ENCODE data around the gene BAHCC1. TPM values are rescaled to one million over a fixed set of nuclear protein-coding genes. Genes with fewer than 3 reads are reported as not detected.
"Not testable (repeated sequence)": the region's sequence is repeated elsewhere in the genome, so short reads cannot be mapped to it uniquely, and the experiment has no call there.

Gene BAHCC1
- total RNA-seq, 1 donor from 2014 or later, result 0.05 TPM

DNA sequence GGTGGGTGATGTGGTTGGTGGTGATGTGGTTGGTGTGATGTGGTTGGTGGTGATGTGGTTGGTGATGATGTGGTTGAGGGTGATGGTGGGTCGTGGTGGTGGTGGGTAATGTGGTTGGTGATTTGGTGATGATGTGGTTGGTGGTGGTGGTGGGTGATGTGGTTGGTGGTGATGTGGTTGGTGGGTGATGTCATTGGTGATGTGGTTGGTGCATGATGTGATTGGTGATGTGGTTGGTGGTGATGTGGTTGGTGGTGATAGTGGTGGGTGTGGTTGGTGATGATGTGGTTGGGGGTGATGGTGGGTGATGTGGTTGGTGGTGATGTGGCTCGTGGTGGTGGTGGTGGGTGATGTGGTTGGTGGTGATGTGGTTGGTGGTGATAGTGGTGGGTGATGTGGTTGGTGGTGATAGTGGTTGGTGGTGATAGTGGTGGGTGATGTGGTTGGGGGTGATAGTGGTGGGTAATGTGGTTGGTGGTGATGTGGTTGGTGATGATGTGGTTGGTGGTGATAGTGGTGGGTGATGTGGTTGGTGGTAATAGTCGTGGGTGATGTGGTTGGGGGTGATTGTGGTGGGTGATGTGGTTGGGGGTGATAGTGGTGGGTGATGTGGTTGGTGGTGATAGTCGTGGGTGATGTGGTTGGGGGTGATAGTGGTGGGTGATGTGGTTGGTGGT, 30.6 kb downstream of the BAHCC1 start:
- intact Hi-C loops (cut with micrococcal nuclease), result not testable (repeated sequence)

DNA sequence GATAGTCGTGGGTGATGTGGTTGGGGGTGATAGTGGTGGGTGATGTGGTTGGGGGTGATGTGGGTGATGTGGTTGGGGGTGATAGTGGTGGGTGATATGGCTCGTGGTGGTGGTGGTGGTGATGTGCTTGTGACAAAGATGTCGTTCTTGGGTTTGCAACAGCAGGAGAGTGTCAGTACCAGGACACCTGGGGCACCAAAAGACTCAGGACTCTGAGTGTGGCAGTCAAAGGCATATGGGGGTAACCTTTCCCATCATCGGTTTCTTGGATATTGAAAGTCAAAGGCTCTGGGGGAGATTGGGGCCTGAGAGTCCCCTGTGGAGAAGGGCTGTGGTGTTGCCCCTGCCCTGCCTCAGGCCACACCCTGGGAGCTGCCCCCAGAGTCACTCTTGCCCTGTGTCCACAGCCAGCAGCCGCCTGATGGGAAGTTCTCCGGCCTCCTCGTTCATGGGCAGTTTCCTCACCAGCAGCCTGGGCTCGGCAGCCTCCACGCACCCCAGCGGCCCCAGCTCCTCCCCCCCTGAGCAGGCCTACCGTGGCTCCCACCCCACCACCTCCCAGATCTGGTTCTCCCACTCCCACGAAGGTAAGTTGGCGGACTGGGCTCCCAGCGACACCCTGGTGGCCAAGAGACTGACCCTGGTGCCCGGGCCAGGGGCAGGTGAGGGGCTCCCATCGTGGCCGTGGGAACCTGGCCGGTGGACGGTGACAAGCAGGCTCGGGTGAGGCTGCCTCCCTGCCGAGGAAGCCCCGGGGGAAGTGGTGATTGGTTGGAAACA, 31.3 kb downstream of the BAHCC1 start:
- intact Hi-C loops (cut with micrococcal nuclease), result no loop called here

DNA sequence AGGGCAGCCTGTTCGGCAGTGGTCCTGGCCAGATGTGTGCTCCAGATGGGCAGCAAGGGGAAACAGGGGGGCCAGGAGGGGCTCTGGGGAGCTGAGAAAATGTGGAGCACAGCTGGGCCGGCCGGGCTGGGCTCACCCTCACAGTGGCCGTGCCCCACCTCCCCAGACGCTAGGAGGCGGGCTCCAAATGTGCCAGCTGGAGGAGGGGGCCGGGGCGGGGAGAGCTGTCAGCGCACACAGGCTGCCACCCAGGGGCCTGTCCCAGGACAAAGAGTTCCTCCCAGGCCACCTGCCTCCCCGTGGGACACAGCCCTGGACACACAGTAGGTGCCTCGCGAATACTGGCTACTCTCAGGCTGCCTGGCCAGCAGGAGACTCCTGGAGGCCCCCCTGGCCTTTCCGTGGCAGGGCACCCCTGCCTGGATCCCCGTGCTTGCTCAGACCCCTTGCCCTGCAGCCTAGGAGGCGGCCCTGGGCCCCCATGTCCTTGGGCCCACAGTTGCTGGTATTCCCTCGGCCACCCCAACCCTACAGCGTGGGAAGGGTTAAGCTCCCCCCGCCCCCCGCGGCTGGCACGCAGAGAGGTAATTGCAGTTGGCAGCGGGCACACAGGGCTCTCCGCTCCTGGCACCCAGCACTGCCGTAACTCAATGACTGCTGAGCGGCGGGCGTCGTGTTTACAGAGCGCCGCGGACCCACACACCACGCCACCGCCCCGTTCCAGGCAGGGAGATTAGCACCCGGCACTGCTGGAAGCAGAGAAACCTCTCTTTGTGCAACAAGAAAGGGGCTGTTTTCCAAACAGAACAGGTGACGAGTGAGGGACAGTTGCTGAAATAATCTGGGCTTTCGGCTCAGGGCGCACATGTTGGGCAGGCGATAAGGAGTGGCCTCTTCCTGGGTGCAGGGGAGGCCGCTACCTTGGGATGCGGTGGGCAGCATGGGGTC, 32.2 kb downstream of the BAHCC1 start:
- intact Hi-C loops (cut with micrococcal nuclease), result loop anchor here (2.0 kb wide), 1 partner anchor 33 kb away; the partner anchor contains the start of gene BAHCC1

DNA sequence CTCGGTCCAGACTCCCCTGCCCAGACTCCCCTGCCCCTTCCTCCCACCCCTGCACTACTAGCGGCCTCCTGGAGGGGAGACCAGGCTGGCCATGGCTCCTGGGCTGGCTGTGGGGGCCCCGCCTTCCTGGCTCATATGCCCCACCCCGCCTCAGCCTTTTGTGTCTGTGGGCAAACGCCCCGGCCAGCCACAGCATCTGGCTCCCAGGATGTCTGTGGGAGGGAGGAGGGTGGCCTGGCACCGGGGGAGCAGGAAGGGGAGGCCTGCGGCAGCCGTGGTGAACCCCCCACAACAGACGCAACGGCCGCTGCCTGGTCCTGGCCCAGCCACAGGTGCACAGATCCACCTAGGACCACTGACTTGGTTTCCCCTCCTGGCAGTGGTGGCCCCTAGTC, 32.9 kb downstream of the BAHCC1 start:
- intact Hi-C loops (cut with micrococcal nuclease), result loop anchor here (2.0 kb wide), 1 partner anchor 33 kb away; the partner anchor contains the start of gene BAHCC1

DNA sequence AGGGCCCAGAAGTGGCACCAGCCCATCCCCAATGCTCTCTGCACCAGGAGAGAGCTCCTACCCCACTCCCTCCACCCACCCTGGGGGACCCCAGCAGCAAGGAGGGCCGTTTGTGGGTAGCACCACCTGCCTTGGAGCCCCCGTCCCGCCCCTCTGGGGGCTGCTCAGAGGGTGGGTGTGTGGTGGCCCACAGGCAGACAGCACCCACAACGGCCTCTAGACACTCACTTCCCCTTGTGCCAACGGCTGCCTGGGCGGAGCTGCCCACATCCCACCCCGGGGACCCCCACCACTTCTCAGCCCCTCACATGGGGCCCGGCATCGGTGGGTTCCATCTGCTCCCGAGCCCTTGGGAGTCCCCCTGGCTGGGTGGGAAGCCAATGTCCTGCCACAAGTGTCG, 33.3 kb downstream of the BAHCC1 start:
- intact Hi-C loops (cut with micrococcal nuclease), result loop anchor here (2.0 kb wide), 1 partner anchor 34 kb away; the partner anchor contains the start of gene BAHCC1

DNA sequence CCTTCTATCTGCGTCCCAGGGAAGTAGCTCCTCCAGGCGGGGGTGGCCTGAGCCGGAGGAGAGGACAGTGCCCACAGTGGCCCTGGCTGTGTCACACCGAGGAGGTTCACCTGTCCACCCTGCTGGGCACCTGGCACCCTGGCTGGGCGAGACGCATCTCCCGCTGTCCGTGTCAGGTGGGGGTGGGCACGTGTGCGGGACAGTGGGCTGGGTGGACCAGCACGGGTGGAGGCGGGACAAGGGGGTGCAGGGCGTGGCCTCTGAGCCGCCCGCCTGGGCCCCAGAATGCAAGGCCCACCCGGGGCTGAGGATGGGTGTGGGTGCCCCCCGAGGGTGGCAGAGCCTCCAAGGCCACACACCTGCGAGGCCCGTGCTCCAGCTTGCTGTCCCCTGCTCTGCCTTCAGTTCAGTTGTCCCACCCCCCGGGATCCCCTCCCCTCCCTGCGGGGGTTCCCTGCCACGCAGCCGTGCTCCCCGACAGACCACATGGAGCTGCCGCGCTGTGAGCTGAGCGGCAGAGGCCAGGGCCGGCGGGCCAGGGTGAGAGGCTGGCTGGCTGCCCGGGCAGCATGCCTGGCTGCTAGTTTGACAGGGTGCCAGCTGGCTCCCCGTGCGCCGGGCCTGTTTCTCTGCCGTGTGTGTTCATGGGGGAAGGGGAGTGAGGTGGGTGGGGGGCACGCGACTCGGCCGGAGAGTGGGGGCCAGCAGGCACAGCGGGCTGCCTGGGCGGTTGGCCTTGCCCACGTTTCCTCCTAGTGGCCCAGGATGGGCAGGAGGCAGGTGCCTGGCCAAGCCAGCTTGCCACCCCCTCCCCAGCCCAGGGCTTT, 33.9 kb downstream of the BAHCC1 start:
- intact Hi-C loops (cut with micrococcal nuclease), result loop anchor here (2.0 kb wide), 1 partner anchor 34 kb away; the partner anchor contains the start of gene BAHCC1

DNA sequence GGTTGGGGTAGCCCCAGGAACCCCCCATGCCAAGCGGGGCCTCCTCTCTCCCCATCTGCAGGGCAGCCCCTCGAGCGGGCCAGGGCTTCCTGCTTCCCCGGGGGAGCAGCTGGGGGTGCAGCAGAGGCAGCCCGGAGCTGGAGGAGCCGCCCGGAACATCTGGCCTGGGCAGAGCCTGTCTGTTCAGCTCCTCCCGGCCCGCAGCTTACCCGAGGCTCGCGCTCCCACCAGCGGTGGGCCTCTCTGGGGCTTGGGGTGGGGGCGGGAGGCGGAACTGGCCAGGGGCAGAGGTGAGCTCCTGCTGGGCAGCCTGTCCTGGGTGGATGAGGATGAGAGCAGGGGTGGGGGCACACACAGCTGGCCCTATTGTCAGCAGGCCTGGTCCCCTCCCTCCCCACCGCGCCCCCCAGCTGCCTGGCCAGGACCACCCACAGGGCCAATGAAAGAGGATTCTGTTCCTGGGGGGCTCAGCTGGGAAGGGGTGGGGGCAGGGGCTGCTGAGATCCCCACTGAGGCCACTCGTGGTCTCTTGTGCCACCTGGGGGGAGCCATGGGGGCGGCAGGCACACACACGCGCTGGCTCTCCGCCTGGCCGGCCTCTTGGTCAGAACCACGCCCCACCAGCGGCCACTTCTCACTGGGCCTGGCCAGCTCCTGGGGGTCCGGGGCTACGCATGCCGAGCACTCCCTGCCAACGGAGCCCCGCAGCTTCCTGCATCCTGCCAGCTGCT, 34.7 kb downstream of the BAHCC1 start:
- intact Hi-C loops (cut with micrococcal nuclease), result loop anchor here (2.0 kb wide), 1 partner anchor 35 kb away; the partner anchor contains the start of gene BAHCC1

DNA sequence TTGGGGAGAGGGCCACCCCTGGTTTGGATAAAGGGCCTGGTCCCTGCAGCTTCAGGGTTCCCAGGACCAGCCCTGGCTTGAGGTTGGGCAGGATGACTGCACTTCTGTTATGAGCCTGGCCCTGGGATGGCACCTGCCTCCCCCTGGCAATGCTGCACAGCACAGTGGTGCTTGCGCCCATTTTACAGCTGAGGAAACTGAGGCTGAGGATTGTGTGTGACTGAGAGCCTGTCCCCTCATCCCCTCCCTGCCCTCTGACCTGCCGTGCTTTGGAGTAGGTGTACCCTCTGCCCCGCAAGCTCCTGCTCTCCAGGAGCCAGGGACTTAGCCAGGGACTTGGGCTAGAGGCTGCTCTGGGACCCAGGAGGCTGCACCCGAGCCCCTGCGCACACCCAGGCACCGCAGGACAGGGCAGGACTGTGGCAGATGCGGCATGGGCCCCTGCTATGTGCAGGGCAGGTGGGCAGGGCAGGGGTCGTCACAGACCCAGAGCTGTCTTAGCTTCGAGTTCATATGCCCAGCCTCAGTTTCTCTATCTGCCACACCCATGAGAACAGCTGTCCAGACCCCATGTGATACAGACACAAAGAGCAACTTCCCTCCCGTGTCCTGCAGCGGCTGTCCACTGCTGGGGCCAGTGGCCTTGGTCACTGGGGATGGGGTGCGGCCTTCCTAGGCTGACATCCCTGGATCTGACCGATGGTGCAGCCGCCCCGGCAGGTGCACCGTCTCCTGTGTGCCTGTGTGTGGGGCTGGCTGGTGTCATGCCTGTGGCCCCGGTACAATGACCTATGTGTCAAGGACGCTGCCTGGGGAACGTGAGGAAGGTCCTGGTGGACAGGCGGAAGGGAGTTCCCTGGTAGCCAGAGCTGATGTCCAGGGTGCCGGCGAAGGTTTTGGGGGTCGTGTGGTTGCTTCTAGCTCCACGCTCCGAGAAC, 36.6 kb downstream of the BAHCC1 start:
- intact Hi-C loops (cut with micrococcal nuclease), result no loop called here

DNA sequence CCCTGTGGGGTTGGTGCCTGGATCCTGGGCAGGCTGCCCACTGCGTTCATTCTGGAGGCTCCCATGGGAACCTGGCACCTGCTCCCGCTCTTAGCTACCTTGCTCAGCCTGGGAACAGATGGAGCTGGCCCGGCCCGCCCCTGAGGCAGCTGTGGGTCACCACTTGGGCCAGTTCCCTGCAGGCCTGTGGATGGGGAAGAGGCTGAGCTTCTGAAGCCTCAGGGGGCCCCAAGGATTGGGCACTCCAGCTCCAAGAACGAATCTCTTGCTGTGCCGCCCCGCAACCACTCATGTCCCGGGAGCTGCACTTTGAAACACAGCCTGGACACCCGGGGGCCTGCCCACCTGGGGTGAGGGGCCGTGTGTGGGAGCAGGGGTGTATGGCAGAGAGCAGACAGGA, 37.7 kb downstream of the BAHCC1 start:
- intact Hi-C loops (cut with micrococcal nuclease), result no loop called here

DNA sequence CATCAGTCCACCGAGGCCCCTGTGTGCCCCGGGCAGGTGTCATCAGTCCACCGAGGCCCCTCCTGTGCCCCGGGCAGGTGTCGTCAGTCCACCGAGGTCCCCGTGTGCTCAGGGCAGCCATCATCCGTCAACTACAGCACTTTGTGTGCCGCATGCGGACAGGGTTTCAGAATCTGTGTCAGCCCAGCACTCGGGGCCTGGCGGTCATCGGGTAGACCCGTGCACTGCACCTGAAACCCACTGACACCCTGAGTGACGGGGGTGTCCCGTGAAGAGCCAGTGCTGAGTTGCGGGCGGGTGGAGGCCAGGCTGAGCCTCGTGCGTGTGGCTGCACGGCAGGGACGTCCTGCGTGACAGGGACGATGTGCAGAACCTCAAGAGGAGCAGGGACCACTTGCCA, 38.4 kb downstream of the BAHCC1 start:
- intact Hi-C loops (cut with micrococcal nuclease), result no loop called here

DNA sequence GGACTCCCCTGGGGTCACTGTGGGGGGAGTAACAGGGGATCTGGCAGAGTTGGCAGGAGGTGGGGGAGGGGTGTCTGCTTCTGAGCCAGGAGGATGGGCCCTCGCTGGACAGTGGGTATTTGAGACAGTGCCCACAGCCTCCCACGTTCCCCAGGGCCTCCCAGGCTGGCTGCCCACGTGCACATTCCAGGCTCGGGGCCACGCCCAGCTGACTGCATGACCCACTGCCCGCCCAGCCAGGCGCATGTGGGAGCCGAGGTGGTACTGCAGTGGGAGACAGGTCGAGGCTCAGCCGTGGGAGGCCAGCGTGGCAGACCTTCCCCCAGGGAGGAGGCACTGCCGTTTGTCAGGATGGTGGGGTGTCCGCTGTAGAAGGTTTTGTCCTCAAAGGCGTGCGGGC, 38.8 kb downstream of the BAHCC1 start:
- intact Hi-C loops (cut with micrococcal nuclease), result no loop called here

DNA sequence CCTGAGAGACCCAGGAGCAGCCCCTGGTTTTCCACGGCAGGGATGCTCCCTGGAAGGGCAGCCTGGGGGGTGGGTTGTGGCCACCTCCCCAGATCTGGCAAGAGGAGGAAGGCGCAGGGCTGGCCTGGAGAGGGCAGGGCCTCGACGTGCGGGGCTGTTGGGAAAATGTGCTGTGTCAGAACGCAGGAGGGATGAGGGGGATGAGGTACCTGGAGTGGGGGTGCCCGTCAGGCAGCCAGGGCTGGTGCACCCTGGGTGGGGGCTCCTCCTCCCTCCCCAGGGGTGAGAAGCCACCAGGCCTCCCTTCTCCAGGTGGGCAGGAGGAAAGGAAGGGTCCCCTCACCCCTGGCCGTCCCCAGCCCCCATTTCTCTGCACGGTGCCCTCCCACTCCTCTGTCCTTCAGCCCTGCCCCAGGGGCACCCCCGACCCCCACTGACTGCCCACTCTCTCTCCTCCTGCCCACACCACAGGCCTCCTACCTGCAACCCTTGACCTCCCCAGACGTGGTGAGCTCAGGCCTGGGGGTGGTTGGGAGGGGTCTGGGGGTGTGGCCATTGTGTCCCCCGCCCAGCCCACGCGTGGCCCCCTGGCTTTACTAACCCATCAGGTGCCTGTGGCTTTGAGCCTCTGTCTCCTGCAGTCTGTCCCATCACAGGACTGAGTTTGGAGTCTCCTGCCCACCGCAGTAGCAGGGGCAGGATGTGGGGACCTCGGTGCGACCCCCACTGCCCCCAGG, 39.6 kb downstream of the BAHCC1 start:
- intact Hi-C loops (cut with micrococcal nuclease), result no loop called here

DNA sequence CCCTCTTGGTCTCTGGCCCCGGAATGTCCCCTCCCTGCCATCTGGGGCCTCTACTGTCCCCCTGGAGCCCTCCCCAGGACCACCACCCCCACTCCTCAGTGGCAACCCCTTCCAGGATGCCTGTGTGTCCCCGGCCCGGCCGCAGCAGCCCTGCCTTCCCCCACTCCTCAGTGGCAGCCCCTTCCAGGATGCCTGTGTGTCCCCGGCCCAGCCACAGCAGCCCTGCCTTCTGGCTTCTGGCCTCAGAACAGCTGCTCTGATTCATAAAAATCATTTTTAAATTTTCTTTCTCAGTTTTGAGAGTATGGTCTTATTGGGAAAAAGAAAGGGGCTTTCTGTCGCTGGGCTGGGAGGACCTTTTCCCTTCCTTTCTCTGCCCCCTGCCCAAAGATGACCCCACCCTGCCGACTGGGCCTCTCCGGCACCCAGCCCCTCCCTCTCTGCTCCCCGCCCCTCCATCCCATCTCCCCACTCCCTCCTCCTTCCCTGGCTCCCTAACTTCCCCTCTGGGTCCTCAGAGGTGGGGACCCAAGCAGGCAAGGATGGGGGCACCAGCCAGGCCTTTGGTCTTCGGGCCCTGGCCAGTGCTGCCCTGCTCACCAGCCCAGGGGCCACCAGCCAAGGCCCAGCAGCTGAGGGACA, 40.5 kb downstream of the BAHCC1 start:
- intact Hi-C loops (cut with micrococcal nuclease), result no loop called here

DNA sequence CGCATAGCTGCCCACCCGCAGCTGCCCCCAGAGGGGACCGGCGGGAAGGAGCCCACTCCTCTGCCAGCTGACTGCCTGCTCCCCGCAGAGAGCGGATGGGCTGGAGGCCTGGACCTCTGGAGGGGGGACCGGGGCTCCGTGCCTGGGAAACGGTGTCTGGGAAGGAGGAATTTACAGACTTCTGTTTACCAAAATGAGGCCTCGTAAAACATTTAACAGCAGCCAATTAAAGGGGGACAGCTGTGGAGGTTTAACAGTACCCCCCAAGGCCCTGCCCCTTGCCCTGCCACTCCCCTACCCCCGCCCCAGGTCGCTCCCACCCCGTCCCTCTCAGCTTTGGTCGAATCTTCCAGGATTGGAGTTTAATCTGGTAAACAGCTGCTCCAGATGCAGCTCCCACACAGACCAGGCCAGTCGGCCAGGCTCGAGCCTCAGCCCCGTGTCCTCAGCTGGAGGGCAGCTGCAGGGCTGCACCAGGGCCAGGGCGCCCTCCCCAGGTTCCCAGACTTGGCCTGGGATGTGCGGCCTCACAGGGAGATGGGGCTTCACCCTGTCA, 41.1 kb downstream of the BAHCC1 start:
- intact Hi-C loops (cut with micrococcal nuclease), result no loop called here

DNA sequence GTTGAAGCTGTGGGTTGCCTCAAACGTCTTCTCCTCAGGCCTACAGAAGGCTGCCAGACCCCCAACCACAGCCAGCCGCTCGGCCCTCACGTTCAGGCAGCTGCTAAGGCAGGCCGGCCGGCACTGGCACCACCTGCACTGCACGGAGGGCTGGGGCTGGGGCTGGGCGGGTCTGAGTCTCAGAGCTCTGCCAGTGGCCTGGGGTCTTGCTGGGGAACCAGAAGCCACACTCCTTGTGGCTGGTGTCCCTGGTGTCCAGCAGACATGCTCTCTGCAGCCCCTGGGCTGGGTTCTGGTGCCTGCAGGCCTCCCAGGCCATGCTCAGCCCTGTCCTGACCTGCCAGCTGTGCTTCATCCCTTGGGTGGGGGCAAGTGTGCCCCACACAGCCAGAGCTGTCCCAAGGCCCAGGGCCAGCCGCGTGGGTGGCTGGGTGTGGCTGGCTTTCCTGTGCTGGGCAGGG, 42.0 kb downstream of the BAHCC1 start:
- intact Hi-C loops (cut with micrococcal nuclease), result no loop called here

DNA sequence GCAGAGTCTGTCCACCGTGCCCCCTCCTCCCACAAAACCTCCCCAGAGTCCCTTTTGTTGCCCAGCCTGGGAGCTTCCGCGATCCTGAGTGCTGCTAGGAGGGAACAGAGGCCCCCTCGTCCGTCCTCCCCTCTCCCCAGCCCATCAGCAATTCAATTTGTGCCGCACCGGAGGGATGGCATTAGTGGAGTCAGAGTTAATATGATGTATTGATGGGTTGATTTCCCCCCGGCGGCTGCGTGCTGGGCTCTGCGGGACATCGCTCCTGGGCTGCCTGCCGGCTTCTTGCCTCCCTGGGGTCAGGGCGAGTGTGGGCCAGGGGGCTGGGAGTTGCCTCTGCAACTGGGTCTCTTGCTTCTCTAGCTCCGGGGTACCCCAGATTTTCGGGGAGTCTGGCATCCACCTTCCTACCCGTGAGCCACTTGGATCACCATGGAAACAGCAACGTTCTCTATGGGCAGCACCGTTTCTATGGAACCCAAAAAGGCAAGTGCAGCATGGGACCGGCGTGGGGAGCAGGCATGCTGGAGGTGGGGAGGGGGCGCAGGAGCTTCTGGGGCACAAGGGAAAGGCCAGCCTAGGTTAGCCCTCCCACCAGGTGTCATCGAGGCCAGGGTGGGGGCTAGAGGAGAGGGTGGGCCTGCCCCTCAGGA, 42.9 kb downstream of the BAHCC1 start:
- intact Hi-C loops (cut with micrococcal nuclease), result no loop called here

DNA sequence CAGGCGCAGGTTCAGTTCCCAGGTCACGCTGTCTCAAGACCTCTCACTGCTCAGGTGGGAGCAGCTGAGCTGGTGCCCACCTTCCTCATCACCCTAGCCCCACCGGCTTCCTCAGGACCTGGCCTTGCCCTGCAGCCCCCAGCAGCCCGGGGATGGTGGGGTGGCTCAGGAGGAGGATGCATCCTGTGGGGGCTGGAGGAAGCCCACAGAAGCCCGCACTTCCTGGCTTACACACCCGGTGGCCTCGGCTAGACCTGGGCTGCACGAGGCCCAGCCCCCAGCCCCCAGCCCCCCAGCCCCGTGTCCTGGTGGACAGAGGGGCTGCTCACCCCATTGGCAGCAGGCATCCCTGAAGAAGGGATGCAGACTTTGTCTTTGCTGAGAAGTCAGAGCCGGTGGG, 43.4 kb downstream of the BAHCC1 start:
- intact Hi-C loops (cut with micrococcal nuclease), result no loop called here

Data from T-helper 1 cell treated with Interleukin-12 subunit alpha and Interleukin-12 subunit beta and Interleukin-4 antibody, amounts not matched to agents 30 ng/mL and 1 ng/mL, for 36 hours (primary cell).